Measurements from ENCODE around the gene GID8. TPM values are rescaled to one million over a fixed set of nuclear protein-coding genes. Genes with fewer than 3 reads are reported as not detected.
A peak's percentile ranks its signal among the peaks of the same experiment; 100 is the strongest.

GID8 gene
- total and polyA plus RNA-seq, 2 of the 13 experiments (the other 11 are each of a cell fraction or from before 2014, with no cell fraction given): 39.6 to 59.8 TPM

DNA sequence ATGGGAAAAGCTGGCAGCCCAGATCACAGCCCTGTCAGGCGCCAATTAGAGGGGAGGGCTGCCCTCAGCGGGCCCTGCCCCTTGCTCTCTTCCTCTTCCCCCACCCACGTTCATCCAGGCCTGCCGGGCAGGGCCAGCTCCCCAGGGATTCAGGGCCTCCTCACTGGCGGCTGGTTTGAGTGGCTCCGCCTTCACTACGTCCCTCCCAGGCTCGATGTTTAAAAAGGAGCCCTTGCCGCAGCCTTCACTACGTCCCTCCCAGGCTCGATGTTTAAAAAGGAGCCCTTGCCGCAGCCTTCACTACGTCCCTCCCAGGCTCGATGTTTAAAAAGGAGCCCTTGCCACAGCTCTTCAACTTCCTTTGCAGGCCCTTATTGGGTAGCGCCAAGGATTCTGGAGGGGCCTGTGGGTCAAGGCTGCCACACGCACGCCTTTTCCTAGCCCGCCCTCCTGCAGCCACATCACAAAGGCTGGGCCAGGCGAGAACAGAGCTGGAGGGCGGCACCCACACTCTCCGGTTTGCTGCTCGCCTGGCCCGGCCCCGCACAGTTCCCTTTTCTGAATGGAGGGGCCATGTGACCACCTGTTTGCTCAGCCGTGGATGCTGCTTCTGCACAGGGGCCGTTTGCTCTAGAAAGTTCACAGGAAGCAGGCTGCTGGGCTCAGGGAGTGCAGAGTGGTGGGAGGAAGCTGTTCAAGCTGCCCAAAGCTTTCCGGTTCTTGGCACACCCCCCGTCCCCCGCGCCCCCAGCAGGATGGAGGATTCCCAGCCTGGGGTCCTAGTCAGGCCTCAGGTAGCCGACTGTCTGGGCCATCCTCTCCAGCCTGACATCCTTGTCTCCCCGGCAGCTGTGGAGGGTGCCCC, 16.1 kb downstream of the GID8 start (continued):
- TF ChIP-seq ZNF432 (CRISPR knock-in tag; IDR thresholded peaks at IDR 0.05; ENCODE audit: borderline replicate concordance): 0 out of 2 replicates have a peak, but pooled peaks have one; percentile 81
- TF ChIP-seq ZSCAN30 (CRISPR knock-in tag; IDR thresholded peaks at IDR 0.05): peak; percentile 59; the same call in 1 of the 2 replicates
- no peak for TF ChIP-seq MLLT10 (CRISPR knock-in tag; IDR thresholded peaks at IDR 0.05)
- peak; percentile 92; the same call in 1 of the 2 replicates for TF ChIP-seq MTF1 (CRISPR knock-in tag; IDR thresholded peaks at IDR 0.05)
- peak; percentile 55 for TF ChIP-seq BCL6 (CRISPR knock-in tag; IDR thresholded peaks at IDR 0.05)
- peak; percentile 73 for TF ChIP-seq IKZF4 (CRISPR knock-in tag; IDR thresholded peaks at IDR 0.05; ENCODE audit: borderline replicate concordance, low read depth, not compliant biosample characterization)
- 0 out of 2 replicates have a peak, but pooled peaks have one; percentile 18 for TF ChIP-seq REPIN1 (CRISPR knock-in tag; IDR thresholded peaks at IDR 0.05; ENCODE audit: borderline replicate concordance, low read depth)
- TF ChIP-seq, protein P1, sequence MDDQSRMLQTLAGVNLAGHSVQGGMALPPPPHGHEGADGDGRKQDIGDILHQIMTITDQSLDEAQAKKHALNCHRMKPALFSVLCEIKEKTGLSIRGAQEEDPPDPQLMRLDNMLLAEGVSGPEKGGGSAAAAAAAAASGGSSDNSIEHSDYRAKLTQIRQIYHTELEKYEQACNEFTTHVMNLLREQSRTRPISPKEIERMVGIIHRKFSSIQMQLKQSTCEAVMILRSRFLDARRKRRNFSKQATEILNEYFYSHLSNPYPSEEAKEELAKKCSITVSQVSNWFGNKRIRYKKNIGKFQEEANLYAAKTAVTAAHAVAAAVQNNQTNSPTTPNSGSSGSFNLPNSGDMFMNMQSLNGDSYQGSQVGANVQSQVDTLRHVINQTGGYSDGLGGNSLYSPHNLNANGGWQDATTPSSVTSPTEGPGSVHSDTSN (CRISPR knock-in tag; IDR thresholded peaks at IDR 0.05; ENCODE audit: borderline replicate concordance): peak; percentile 95
- TF ChIP-seq JUN (CRISPR knock-in tag; IDR thresholded peaks at IDR 0.05): 0 out of 2 replicates have a peak, but pooled peaks have one; percentile 49
- TF ChIP-seq, protein P2, sequence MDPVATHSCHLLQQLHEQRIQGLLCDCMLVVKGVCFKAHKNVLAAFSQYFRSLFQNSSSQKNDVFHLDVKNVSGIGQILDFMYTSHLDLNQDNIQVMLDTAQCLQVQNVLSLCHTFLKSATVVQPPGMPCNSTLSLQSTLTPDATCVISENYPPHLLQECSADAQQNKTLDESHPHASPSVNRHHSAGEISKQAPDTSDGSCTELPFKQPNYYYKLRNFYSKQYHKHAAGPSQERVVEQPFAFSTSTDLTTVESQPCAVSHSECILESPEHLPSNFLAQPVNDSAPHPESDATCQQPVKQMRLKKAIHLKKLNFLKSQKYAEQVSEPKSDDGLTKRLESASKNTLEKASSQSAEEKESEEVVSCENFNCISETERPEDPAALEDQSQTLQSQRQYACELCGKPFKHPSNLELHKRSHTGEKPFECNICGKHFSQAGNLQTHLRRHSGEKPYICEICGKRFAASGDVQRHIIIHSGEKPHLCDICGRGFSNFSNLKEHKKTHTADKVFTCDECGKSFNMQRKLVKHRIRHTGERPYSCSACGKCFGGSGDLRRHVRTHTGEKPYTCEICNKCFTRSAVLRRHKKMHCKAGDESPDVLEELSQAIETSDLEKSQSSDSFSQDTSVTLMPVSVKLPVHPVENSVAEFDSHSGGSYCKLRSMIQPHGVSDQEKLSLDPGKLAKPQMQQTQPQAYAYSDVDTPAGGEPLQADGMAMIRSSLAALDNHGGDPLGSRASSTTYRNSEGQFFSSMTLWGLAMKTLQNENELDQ (CRISPR knock-in tag; IDR thresholded peaks at IDR 0.05; ENCODE audit: borderline replicate concordance): no peak
- TF ChIP-seq, protein P3, sequence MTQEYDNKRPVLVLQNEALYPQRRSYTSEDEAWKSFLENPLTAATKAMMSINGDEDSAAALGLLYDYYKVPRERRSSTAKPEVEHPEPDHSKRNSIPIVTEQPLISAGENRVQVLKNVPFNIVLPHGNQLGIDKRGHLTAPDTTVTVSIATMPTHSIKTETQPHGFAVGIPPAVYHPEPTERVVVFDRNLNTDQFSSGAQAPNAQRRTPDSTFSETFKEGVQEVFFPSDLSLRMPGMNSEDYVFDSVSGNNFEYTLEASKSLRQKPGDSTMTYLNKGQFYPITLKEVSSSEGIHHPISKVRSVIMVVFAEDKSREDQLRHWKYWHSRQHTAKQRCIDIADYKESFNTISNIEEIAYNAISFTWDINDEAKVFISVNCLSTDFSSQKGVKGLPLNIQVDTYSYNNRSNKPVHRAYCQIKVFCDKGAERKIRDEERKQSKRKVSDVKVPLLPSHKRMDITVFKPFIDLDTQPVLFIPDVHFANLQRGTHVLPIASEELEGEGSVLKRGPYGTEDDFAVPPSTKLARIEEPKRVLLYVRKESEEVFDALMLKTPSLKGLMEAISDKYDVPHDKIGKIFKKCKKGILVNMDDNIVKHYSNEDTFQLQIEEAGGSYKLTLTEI (CRISPR knock-in tag; conservative IDR thresholded peaks at IDR 0.05): no peak
- TF ChIP-seq, protein P4, sequence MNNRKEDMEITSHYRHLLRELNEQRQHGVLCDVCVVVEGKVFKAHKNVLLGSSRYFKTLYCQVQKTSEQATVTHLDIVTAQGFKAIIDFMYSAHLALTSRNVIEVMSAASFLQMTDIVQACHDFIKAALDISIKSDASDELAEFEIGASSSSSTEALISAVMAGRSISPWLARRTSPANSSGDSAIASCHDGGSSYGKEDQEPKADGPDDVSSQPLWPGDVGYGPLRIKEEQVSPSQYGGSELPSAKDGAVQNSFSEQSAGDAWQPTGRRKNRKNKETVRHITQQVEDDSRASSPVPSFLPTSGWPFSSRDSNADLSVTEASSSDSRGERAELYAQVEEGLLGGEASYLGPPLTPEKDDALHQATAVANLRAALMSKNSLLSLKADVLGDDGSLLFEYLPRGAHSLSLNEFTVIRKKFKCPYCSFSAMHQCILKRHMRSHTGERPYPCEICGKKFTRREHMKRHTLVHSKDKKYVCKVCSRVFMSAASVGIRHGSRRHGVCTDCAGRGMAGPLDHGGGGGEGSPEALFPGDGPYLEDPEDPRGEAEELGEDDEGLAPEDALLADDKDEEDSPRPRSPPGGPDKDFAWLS (CRISPR knock-in tag; IDR thresholded peaks at IDR 0.05; ENCODE audit: borderline replicate concordance): peak; percentile 6; the same call in 1 of the 2 replicates
- peak; percentile 96; the same call in 1 of the 2 replicates for TF ChIP-seq HNRNPL (IDR thresholded peaks at IDR 0.05; ENCODE audit: low read depth, low read length)
- peak; percentile 99 for TF ChIP-seq ZNF883 (CRISPR knock-in tag; IDR thresholded peaks at IDR 0.05; ENCODE audit: not compliant biosample characterization)
- TF ChIP-seq ZNF572 (CRISPR knock-in tag; IDR thresholded peaks at IDR 0.05): peak; percentile 100
- TF ChIP-seq, protein P5, sequence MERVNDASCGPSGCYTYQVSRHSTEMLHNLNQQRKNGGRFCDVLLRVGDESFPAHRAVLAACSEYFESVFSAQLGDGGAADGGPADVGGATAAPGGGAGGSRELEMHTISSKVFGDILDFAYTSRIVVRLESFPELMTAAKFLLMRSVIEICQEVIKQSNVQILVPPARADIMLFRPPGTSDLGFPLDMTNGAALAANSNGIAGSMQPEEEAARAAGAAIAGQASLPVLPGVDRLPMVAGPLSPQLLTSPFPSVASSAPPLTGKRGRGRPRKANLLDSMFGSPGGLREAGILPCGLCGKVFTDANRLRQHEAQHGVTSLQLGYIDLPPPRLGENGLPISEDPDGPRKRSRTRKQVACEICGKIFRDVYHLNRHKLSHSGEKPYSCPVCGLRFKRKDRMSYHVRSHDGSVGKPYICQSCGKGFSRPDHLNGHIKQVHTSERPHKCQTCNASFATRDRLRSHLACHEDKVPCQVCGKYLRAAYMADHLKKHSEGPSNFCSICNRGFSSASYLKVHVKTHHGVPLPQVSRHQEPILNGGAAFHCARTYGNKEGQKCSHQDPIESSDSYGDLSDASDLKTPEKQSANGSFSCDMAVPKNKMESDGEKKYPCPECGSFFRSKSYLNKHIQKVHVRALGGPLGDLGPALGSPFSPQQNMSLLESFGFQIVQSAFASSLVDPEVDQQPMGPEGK (CRISPR knock-in tag; IDR thresholded peaks at IDR 0.05): peak; percentile 98
- no peak; the same call in 1 of the 2 replicates for TF ChIP-seq ZNF660 (CRISPR knock-in tag; IDR thresholded peaks at IDR 0.05; ENCODE audit: borderline replicate concordance, low read depth)
- no peak for TF ChIP-seq NPAS2 (CRISPR knock-in tag; IDR thresholded peaks at IDR 0.05; ENCODE audit: borderline replicate concordance)
